Activated CD4-positive, alpha-beta T cell treated with anti-CD3 and anti-CD28 coated beads for 36 hours (primary cell): ENCODE results near the gene USP34. TPM values are rescaled to one million over a fixed set of nuclear protein-coding genes. Genes with fewer than 3 reads are reported as not detected.

ENCODE experiments used
- ATAC-seq: fragments of 200-7000 bp; cut with Tn5 transposase; one replicate; pipeline ENCODE4 v1.10.0; 2021; ENCODE audit warnings: mild to moderate bottlenecking, moderate library complexity
- CTCF ChIA-PET: fragments of 350-600 bp; sonication (Branson Sonifier 250); formaldehyde crosslinking; loops from one replicate; lab custom pipeline; 2021; ENCODE audit warnings: antibody characterized with exemption; lab: Charles Lee
- POLR2A ChIA-PET: fragments of 350-600 bp; sonication (Branson Sonifier 250); formaldehyde crosslinking; loops from one replicate; lab custom pipeline; 2021; ENCODE audit warnings: antibody characterized with exemption, inconsistent platforms; lab: Charles Lee
- DNase-seq: peaks from one replicate; pipeline ENCODE4 v3.0.0-alpha.2; 2020
- H3K27ac Mint-ChIP-seq: one replicate; pipeline ENCODE4 v1.8.0; 2021; ENCODE audit warnings: mixed read lengths
- H3K27me3 Mint-ChIP-seq: one replicate; pipeline ENCODE4 v1.8.0; 2021; ENCODE audit warnings: mixed read lengths
- H3K36me3 Mint-ChIP-seq: one replicate; pipeline ENCODE4 v1.8.0; 2021; ENCODE audit warnings: low read depth, mixed read lengths
- H3K4me1 Mint-ChIP-seq: one replicate; pipeline ENCODE4 v1.8.0; 2021; ENCODE audit warnings: mixed read lengths
- H3K4me3 Mint-ChIP-seq: one replicate; pipeline ENCODE4 v1.8.0; 2021; ENCODE audit warnings: mild to moderate bottlenecking, moderate library complexity, mixed read lengths
- H3K9me3 Mint-ChIP-seq: one replicate; pipeline ENCODE4 v1.8.0; 2021; ENCODE audit warnings: low read depth, mixed read lengths
- intact Hi-C, 2 experiments: fragments of 100-400 bp; cut with DNase I in 1 of 2; cut with micrococcal nuclease in 1 of 2; formaldehyde crosslinking; loops; one replicate each; pipeline versions ENCODE4 v1.14.2 to v1.15.1; 2022 to 2024; cut with DNase I, micrococcal nuclease
- total RNA-seq, 2 experiments: library from RNA; stranded (reverse); gene quantifications; one replicate each; pipeline ENCODE4 v1.2.3, GENCODE V29; 2021

The USP34 gene, protein sequence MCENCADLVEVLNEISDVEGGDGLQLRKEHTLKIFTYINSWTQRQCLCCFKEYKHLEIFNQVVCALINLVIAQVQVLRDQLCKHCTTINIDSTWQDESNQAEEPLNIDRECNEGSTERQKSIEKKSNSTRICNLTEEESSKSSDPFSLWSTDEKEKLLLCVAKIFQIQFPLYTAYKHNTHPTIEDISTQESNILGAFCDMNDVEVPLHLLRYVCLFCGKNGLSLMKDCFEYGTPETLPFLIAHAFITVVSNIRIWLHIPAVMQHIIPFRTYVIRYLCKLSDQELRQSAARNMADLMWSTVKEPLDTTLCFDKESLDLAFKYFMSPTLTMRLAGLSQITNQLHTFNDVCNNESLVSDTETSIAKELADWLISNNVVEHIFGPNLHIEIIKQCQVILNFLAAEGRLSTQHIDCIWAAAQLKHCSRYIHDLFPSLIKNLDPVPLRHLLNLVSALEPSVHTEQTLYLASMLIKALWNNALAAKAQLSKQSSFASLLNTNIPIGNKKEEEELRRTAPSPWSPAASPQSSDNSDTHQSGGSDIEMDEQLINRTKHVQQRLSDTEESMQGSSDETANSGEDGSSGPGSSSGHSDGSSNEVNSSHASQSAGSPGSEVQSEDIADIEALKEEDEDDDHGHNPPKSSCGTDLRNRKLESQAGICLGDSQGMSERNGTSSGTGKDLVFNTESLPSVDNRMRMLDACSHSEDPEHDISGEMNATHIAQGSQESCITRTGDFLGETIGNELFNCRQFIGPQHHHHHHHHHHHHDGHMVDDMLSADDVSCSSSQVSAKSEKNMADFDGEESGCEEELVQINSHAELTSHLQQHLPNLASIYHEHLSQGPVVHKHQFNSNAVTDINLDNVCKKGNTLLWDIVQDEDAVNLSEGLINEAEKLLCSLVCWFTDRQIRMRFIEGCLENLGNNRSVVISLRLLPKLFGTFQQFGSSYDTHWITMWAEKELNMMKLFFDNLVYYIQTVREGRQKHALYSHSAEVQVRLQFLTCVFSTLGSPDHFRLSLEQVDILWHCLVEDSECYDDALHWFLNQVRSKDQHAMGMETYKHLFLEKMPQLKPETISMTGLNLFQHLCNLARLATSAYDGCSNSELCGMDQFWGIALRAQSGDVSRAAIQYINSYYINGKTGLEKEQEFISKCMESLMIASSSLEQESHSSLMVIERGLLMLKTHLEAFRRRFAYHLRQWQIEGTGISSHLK (N-terminal part only)
- 10 to 100 TPM; 63.7 to 67.6 TPM for total RNA-seq

GRCh38 chr2:61470965-61471904 is at the start of gene USP34:
USP34 (minus strand) TSS chr2:61471087; CDS start chr2:61470692, 395 bp downstream.
- Mint-ChIP-seq H3K27ac (peak within 1 kb of the TSS; percentile 94), H3K4me1 (peaks cover 29% of the 10 kb centered on the region), H3K27me3 (no peaks in the 10 kb centered on the region), H3K36me3 (peaks cover 30% of the 10 kb centered on the region), H3K4me3 (peak within 1 kb of the TSS; percentile 83), H3K9me3 (no peaks in the 10 kb centered on the region)
- ChIA-PET CTCF (interaction anchor here (1.6 kb wide), 1 partner anchor 45 kb away, joined by 7 read pairs; no protein-coding TSS in a partner anchor), POLR2A (interaction anchor here (1.2 to 1.6 kb wide), 2 partner anchors 45 to 67 kb away, joined by 4 to 7 read pairs; partner anchors contain the start of gene XPO1)
- intact Hi-C loops: loop anchor here (1.0 to 5.0 kb wide), 12 partner anchors 44 to 714 kb away; partner anchors contain the start of genes CCT4 (in 1 of the 2), FAM161A (in 1 of the 2), PAPOLG (in 1 of the 2) and PEX13 (in 1 of the 2)
- DNase-seq: peak; percentile 97
- ATAC-seq: peak; percentile 91

DNA sequence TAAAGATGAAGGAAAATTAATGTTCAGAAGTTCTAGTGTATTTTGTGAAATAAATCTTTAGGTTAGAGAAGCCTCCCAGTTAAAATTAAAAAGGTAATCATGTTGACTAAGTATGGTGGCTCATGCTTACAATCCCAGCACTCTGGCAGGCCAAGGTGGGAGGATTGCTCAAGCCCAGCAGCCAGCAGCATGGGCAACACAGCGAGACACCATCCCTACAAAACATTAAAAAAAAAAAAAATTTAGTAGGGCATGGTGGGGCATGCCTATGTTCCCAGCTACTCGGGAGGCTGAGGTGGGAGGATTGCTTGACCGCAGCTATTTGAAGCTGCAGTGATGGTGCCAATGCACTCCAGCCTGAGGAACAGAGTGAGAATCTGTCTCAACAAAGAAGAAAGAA is 49.4 kb upstream of the USP34 start:
- Mint-ChIP-seq H3K27me3 (no peaks in the 10 kb centered on the region), H3K36me3 (peaks cover 62% of the 10 kb centered on the region), H3K4me3 (no peak overlapping the region), H3K27ac (no peak overlapping the region), H3K9me3 (no peaks in the 10 kb centered on the region), H3K4me1 (peaks cover 17% of the 10 kb centered on the region)
- ATAC-seq: no peak
- intact Hi-C loops: no loop called here
- ChIA-PET CTCF (interaction anchor here (0.6 to 2.0 kb wide), 2 partner anchors 11 to 392 kb away, joined by 3 to 6 read pairs; no protein-coding TSS in a partner anchor), POLR2A (interaction anchor here (1.1 kb wide), 1 partner anchor 18 kb away, joined by 3 read pairs; the partner anchor contains the start of gene XPO1)
- DNase-seq: no peak

DNA sequence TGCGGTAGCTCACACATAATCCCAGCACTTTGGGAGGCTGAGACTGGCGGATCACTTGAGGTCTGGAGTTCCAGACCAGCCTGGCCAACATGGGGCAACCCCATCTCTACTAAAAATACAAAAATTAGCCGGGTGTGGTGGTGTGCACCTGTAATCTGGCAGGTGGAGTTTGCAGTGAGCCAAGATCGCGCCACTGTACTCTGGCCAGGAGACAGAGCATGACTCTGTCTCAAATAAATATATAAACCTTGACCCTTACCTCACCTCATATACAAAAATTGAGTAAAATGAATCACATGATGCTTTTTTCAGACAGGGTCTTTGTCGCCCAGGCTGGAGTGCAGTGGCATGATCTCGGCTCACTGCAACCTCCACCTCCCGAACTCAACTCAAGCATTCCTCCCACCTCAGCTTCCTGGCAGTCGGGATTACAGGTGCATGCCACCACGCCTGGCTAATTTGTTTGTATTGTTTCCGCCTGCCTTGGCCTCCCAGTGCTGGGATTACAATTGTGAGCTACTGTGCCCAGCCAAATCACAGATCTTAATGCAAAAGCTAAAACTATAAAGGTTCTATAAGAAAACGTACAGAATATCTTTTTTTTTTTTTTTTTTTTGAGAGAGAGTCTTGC is 42.0 kb upstream of the USP34 start:
- POLR2A ChIA-PET: no interaction called here
- Mint-ChIP-seq H3K36me3 (peaks cover 65% of the 10 kb centered on the region), H3K27me3 (no peaks in the 10 kb centered on the region), H3K9me3 (no peaks in the 10 kb centered on the region), H3K4me3 (no peak overlapping the region), H3K27ac (no peak overlapping the region), H3K4me1 (peaks cover 8% of the 10 kb centered on the region)
- CTCF ChIA-PET: no interaction called here
- ATAC-seq (no peak), DNase-seq (no peak)
- intact Hi-C loops: no loop called here

DNA sequence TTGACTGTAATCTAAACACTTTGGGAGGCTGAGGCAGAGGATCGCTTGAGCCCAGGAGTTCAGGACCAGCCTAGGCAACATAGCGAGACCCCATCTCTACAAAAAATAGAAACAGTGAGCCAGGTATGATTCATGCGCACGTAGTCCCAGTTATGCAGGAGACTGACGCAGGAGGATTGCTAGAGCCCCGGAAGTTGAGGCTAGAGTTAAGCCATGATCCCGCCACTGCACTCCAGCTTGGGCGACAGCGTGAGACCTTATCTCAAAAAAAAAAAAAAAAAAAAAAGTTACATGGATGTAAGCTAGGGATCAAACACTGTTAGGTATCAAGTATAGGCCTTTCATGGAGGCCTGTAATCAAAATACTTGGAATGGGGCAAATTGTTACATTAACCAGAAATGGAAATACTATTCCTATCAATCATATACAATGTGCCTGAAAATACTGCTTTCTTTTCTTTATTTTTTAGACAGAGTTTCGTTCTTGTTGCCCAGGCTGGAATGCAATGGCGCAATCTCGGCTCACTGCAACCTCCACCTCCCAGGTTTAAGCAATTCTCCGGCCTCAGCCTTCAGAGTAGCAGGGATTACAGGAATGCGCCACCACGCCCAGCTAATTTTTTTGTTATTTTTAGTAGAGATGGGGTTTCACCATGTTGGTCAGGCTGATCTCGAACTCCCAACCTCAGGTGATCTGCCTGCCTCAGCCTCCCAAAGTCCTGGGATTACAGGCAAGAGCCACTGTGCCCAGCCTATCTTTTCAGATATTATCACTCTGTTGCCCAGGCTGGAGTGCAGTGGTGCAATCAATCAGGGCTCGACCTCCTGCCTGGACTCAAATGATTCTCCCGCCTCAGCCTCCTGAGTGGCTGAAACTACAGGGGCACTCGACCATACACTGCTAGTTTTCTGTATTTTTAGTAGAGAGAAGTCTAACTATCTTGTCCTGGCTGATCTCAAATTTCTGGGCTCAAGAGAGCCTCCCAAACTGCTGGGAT is 40.1 kb upstream of the USP34 start:
- Mint-ChIP-seq H3K4me3 (no peak overlapping the region), H3K4me1 (peaks cover 8% of the 10 kb centered on the region), H3K27me3 (no peaks in the 10 kb centered on the region), H3K36me3 (peaks cover 53% of the 10 kb centered on the region), H3K27ac (no peak overlapping the region), H3K9me3 (no peaks in the 10 kb centered on the region)
- ChIA-PET POLR2A (no interaction called here), CTCF (interaction anchor here (0.7 to 0.9 kb wide), 2 partner anchors 17 to 308 kb away, joined by 3 read pairs; no protein-coding TSS in a partner anchor)
- intact Hi-C loops: no loop called here
- ATAC-seq (no peak), DNase-seq (no peak)

DNA sequence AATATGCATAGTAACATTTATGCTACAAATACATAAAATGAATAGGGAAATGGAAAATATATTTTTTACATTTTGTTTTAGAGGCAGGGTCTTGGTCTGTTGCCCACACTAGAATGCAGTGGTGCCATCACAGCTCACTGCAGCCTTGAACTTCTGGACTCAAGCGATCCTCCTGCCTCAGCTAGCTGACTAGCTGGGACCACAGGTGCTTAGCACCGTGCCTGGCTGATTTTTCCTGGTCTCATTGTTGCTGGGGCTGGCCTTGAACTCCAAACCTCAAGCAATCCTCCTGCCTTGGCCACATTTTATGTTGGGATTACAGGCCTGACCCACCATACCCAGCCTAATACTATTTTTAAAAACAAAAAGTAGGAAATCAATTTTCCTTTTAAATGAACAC is 34.1 kb upstream of the USP34 start:
- intact Hi-C loops: no loop called here
- peaks cover 32% of the 10 kb centered on the region for H3K36me3 Mint-ChIP-seq
- H3K4me3 Mint-ChIP-seq: no peak overlapping the region
- ChIA-PET CTCF (interaction anchor here (0.9 kb wide), 1 partner anchor 13 kb away, joined by 3 read pairs; no protein-coding TSS in a partner anchor), POLR2A (interaction anchor here (0.7 kb wide), 1 partner anchor 17 kb away, joined by 3 read pairs; no protein-coding TSS in a partner anchor)
- no peak for ATAC-seq
- no peaks in the 10 kb centered on the region for H3K27me3 Mint-ChIP-seq
- no peak overlapping the region for H3K27ac Mint-ChIP-seq
- H3K4me1 Mint-ChIP-seq: peaks cover 4% of the 10 kb centered on the region
- DNase-seq: no peak
- H3K9me3 Mint-ChIP-seq: no peaks in the 10 kb centered on the region

DNA sequence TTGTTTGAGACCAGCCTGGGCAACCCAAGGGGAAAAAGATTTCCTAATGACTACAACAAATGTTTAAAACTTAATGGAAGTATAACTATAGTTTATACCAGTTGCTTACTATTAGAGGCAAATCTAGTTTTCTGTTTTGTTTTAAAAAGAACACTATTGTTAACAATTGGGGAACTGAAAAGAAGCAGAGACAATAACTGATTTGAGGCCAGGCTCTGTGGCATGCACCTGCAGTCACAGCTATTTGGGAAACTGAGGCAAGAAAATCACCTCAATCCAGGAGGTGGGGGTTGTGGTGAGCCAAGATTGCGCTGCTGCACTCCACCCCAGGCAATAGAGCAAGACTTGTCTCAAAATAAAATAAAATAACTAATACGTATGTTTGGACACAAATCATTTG is 28.2 kb upstream of the USP34 start:
- Mint-ChIP-seq H3K4me3 (no peak overlapping the region), H3K27ac (no peak overlapping the region), H3K36me3 (peaks cover 44% of the 10 kb centered on the region), H3K9me3 (no peaks in the 10 kb centered on the region), H3K27me3 (no peaks in the 10 kb centered on the region), H3K4me1 (peaks cover 12% of the 10 kb centered on the region)
- intact Hi-C loops: no loop called here
- DNase-seq (no peak), ATAC-seq (no peak)
- POLR2A ChIA-PET: no interaction called here
- CTCF ChIA-PET: no interaction called here

DNA sequence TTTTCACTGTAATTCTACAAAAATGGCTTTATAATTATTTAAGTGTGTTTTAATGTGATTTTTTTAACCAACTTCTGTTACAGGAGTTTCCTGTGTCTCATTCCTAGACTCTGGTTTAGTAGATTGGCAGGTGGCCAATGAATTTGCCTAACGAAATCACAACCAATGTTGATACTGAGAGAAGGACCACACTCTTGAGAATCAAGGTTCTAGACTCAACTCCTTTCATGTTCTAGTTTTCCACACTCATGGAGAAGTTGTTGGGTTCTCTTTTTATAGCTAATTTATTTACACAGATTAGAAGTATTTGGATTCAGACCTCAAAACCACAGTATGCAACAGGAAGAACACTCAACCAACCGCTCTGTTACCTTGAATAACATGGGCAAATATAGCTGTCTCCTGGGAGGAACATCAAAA is 22.6 kb upstream of the USP34 start:
- no peaks in the 10 kb centered on the region for H3K27me3 Mint-ChIP-seq
- H3K9me3 Mint-ChIP-seq: no peaks in the 10 kb centered on the region
- peak; percentile 85 for ATAC-seq
- ChIA-PET CTCF (interaction anchor here (0.7 to 1.4 kb wide), 2 partner anchors 17 to 19 kb away, joined by 3 read pairs; no protein-coding TSS in a partner anchor), POLR2A (no interaction called here)
- H3K27ac Mint-ChIP-seq: peak overlapping the region; percentile 72
- no peak overlapping the region for H3K4me3 Mint-ChIP-seq
- peak; percentile 42 for DNase-seq
- peaks cover 55% of the 10 kb centered on the region for H3K36me3 Mint-ChIP-seq
- intact Hi-C loops: loop anchor here in 1 of 2 experiments (5.0 kb wide), 1 partner anchor 384 kb away; no protein-coding TSS in a partner anchor
- H3K4me1 Mint-ChIP-seq: peaks cover 19% of the 10 kb centered on the region

GRCh38 chr2:61492476-61492875 is 21.6 kb upstream of the USP34 start:
- ChIA-PET POLR2A (no interaction called here), CTCF (interaction anchor here (1.2 to 1.5 kb wide), 3 partner anchors 12 to 54 kb away, joined by 3 read pairs; no protein-coding TSS in a partner anchor)
- ATAC-seq (no peak), DNase-seq (no peak)
- Mint-ChIP-seq H3K36me3 (peaks cover 56% of the 10 kb centered on the region), H3K9me3 (no peaks in the 10 kb centered on the region), H3K27ac (no peak overlapping the region), H3K4me1 (peaks cover 19% of the 10 kb centered on the region), H3K27me3 (no peaks in the 10 kb centered on the region), H3K4me3 (no peak overlapping the region)
- intact Hi-C loops: loop anchor here in 1 of 2 experiments (5.0 kb wide), 1 partner anchor 385 kb away; no protein-coding TSS in a partner anchor

- Mint-ChIP-seq H3K9me3 (no peaks in the 10 kb centered on the region), H3K27ac (no peak overlapping the region), H3K4me1 (no peaks in the 10 kb centered on the region), H3K27me3 (no peaks in the 10 kb centered on the region), H3K4me3 (no peak overlapping the region), H3K36me3 (peaks cover 65% of the 10 kb centered on the region)
- intact Hi-C loops: no loop called here
- CTCF ChIA-PET: interaction anchor here (1.9 kb wide), 1 partner anchor 59 kb away, joined by 5 read pairs; no protein-coding TSS in a partner anchor
- POLR2A ChIA-PET: no interaction called here
- DNase-seq (no peak), ATAC-seq (no peak)
Observed at GRCh38 chr2:61485281-61485680, 14.4 kb upstream of the USP34 start.
